NB4 (cell line): ENCODE results near the gene CACNA2D2.

ENCODE experiments used
- DNase-seq: peaks from one replicate; pipeline ENCODE4 v3.0.0; 2010; ENCODE audit warnings: low read depth
- H3K4me3 ChIP-seq: one replicate; pipeline ENCODE4 v1.5.1; 2011; ENCODE audit warnings: mild to moderate bottlenecking, low read depth, low read length, moderate library complexity
- MAX ChIP-seq: IDR thresholded peaks from 2 replicates; pipeline ENCODE4 v1.6.1; 2011; ENCODE audit warnings: low read depth, low read length
- MYC ChIP-seq: IDR thresholded peaks from 2 replicates; pipeline ENCODE4 v1.6.1; 2011; ENCODE audit warnings: low read depth, low read length
- POLR2A ChIP-seq: IDR thresholded peaks from 2 replicates; pipeline ENCODE4 v1.6.1; 2011; ENCODE audit warnings: mild to moderate bottlenecking; ENCODE audit not compliant: insufficient read length; ENCODE audit errors: extremely low read depth
- TF ChIP-seq, protein P1 (sequence below): IDR thresholded peaks from one replicate; pipeline ENCODE4 v1.5.1; 2012; ENCODE audit warnings: low read depth, low read length

CACNA2D2 gene

GRCh38 chr3:50322386-50323091 is 180.9 kb downstream of the CACNA2D2 start, which contains the start of gene HYAL2:
Gene HYAL2 (minus strand): TSS chr3:50322745. CDS start chr3:50320489, 2,256 bp downstream.
- TF ChIP-seq POLR2A (no peak), MYC (no peak), MAX (no peak)
- TF ChIP-seq, protein P1, sequence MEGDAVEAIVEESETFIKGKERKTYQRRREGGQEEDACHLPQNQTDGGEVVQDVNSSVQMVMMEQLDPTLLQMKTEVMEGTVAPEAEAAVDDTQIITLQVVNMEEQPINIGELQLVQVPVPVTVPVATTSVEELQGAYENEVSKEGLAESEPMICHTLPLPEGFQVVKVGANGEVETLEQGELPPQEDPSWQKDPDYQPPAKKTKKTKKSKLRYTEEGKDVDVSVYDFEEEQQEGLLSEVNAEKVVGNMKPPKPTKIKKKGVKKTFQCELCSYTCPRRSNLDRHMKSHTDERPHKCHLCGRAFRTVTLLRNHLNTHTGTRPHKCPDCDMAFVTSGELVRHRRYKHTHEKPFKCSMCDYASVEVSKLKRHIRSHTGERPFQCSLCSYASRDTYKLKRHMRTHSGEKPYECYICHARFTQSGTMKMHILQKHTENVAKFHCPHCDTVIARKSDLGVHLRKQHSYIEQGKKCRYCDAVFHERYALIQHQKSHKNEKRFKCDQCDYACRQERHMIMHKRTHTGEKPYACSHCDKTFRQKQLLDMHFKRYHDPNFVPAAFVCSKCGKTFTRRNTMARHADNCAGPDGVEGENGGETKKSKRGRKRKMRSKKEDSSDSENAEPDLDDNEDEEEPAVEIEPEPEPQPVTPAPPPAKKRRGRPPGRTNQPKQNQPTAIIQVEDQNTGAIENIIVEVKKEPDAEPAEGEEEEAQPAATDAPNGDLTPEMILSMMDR: no peak
- H3K4me3 ChIP-seq: peak within 1 kb of the TSS; percentile 62
- DNase-seq: no peak

DNA sequence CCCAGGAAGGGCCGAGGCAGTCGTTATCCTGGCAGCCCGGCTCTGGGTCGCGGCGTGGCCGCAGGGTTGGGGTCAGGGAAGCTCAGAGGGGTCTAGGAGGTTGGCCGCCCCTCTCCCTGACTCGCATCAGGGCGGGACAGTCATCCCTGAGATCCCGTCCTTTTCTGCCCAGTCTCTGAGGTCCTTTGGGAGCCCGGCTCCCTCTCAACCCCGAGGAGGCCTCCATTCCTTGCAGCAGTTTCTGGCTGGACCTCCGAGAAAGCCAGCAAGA is 181.4 kb downstream of the CACNA2D2 start:
- TF ChIP-seq POLR2A: no peak
- TF ChIP-seq MYC: no peak
- TF ChIP-seq, protein P1: no peak
- TF ChIP-seq MAX: no peak
- no peak overlapping the region for H3K4me3 ChIP-seq
- no peak for DNase-seq

GRCh38 chr3:50321336-50322114 is 181.9 kb downstream of the CACNA2D2 start:
- TF ChIP-seq, protein P1: peak; percentile 17
- TF ChIP-seq POLR2A: peak; percentile 45
- 0 out of 2 replicates have a peak, but pooled peaks have one; percentile 17 for TF ChIP-seq MAX
- TF ChIP-seq MYC: peak; percentile 28; the same call in 1 of the 2 replicates
- H3K4me3 ChIP-seq: peak overlapping the region; percentile 62
- DNase-seq: peak; percentile 88

GRCh38 chr3:50320853-50321335 is 182.5 kb downstream of the CACNA2D2 start:
- peak; percentile 79 for DNase-seq
- TF ChIP-seq MAX (peak; percentile 47; the same call in 1 of the 2 replicates), MYC (no peak)
- peak overlapping the region; percentile 77 for H3K4me3 ChIP-seq

DNA sequence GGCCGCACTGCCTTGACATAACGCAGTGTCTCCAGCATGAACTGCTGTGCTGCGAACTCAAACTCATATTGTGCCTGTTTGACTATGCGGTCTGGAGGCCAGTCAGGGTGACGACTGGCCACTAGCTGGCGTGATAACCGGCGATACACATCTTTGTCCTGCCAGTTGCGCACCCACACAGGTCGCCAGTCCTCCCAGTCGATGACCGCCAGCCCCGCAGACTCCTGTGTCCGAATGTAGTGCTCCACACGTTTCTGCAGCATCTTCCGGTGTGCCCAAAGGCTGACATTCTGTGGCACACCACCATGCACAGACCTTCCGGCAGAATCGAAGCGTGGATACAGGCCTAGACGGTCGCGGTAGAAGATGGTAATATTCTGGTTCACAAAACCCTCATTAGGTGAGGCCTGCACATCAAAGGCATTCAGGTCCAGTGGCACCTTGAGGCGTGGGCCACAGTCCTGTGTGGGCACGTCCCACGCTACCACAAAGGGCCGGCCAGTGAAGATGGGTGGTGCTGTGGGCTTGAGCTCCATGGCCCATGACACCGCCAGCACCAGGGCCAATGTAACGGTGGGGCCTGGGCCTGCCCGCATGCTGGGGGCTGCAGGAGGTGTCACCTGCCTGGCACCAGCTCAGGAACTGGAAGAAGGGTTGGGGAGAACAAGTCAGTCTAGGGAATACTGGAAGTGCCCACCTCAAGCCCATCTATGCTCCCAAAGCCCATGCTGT is 183.4 kb downstream of the CACNA2D2 start:
- H3K4me3 ChIP-seq: peak overlapping the region; percentile 77
- DNase-seq: no peak
- TF ChIP-seq, protein P1: no peak
